Astrocyte (in vitro differentiated cells and primary cell): ENCODE results near the gene ANKAR.

Experiments
- CTCF ChIP-seq: IDR thresholded peaks from 2 replicates; pipeline ENCODE4 v1.5.1; 2011; ENCODE audit warnings: low read depth, mild to moderate bottlenecking, inconsistent platforms, low read length, moderate library complexity; ENCODE audit not compliant: insufficient read depth
- EZH2 ChIP-seq: IDR thresholded peaks from 2 replicates; pipeline ENCODE4 v1.6.1; 2012; ENCODE audit warnings: mild to moderate bottlenecking, low read length, inconsistent platforms; ENCODE audit not compliant: insufficient read depth

GRCh38 chr2:189639007-189639609 lies 35.4 kb upstream of the ANKAR start:
- TF ChIP-seq CTCF (no peak), EZH2 (no peak)
